GM19455 (cell line): ENCODE measurements around the gene METTL24.
"Not testable (repeated sequence)": the region's sequence is repeated elsewhere in the genome, so short reads cannot be mapped to it uniquely, and the experiment has no call there.

Experiments
- ATAC-seq: cut with Tn5 transposase; IDR thresholded peaks from one replicate; pipeline ENCODE4 v1.9.1; 2021; ENCODE audit not compliant: unreplicated experiment

Gene METTL24

DNA sequence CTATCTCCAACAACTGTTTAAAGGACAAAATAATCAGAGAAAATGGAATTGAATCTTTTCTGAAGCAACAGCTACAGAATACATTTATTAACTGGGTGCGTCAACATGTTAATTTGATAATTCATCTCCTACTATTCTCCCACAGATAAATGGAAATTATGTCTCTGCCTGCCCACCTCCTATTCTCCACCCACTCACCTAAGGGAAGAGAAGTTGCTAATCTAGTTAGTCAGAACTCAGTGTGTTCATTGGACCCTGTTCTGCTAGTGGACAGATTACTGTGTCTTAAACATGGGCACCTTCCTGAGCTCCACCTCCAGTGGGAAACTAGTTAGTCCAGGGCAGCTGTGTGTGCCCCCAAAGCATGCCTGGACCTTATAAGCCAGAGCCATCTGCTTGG is 41.0 kb downstream of the METTL24 start:
- ATAC-seq = no peak

DNA sequence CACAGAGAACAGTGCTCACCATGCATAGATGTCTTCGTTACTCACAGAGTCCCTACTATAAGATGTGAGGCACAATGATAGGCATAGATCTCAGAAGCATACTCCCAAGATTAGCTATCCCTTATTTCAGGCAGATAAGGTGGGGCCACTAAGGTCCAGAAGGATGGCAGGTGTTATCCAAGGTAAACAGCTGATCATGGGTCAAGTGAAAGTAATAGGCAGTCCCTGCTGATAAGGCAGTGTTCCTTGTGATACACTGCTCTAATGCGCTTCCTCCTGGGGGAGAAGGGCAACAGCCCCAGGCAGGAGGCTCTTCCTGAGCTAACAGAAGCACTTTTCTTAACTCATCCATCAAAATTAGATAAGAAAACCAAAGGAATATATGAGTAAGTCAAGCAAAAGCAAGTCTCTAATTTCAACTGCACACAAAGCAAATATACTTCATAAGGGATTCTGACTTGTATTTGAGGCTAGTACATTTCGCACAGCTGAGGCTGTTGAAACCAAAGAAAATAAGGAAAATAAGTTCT is 42.2 kb downstream of the METTL24 start:
- no peak for ATAC-seq

DNA sequence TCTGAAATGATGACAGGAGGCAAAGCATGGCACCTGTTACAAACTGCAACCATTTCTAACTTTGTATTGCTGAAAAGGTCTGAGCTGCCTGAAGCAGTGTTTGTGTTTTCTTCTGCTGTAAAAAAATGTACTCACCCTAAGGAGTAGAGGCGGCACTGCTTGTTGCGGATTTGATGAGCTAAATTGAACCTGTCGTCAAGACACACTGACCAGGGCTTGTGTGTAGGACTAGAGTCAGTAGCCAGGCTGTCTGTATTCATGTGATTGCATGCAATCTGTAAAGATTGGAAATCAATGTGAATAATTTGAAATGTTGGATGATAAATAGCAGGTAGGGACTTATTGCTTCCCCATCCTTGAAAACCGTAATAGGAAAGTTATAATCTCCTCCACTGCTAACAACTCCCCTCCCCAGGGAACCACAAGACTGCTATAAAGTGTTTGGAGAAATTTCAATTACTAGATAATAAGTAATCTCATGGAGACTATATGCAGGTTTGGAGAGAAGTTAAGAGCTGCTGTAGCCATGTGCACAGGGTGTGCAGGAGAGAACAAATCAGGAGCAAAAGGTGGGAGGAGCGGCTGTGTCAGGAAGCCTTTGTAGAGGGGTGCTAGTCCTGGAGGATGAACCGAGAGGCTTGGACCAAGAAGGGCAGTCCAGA is 42.8 kb downstream of the METTL24 start:
- ATAC-seq = no peak

DNA sequence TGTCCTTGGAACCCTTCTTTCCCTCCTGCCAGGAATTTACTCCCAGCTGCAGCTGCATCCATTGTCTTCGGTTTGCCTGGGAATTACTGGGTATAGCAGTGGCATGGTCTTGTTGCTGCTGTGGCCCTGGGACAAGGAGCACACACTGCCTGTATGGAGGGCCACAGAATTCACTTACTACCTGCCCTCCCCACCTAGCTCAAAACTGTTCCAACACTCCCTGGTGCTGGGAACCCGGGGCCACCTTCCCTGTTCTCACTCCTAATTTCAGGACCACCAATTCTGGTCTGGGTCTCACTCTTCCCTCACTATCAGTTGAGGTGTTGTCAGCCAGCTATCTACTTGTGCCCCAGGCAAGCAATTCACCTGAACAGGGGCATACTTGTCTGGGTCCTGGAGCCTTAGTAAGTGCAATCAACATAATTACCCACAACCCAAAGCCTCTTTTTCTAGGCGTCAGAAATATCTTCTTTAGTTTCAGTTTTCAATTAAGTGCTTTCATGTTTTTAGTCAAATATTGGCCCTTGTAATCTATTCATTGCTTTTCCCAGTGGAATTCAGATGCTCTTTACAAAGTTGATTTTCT is 47.2 kb downstream of the METTL24 start:
- no peak for ATAC-seq

DNA sequence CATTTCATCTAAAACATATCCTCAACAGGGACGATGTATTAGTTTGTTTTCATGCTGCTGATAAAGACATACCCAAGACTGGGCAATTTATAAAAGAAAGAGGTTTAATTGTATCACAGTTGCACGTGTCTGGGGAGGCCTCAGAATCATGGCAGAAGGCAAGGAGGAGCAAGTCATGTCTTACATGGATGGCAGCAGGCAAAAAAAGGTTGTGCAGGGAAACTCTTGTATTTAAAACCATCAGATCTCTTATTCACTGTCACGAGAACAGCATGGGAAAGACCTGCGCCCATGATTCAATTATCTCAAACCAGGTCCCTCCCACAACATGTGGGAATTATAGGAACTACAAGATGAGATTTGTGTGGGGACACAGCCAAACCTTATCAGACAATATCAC is 48.7 kb downstream of the METTL24 start:
- ATAC-seq = not testable (repeated sequence)

DNA sequence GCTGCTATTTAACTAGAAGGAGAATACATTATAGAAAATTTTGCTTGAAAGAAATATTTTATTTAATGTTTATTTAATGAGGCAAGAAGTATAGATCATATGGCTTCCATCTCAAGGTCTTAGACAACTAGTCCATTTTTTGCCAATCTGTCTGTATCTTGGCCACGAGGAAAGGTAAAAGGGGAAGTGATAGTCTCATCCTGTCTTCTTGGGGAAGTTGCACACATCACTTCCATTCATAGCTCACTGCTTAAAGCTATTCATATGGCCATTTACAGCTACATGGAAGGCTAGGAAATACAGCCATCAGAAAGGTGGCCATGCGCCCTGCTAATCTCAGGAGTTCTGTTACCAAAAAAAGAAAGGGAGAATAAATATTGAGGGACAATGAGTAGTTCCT is 50.8 kb downstream of the METTL24 start:
- ATAC-seq = no peak

DNA sequence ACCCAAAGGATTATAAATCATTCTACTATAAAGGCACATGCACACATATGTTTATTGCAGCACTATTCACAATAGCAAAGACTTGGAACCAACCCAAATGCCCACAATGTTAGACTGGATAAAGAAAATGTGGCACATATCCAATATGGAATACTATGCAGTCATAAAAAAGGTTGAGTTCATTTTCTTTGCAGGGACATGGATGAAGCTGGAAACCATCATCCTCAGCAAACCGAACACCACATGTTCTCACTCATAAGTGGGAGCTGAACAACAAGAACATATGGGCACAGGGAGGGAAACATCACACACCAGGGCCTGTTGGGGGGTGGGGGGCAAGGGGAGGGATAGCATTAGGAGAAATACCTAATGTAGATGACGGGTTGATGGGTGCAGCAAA is 52.3 kb downstream of the METTL24 start:
- not testable (repeated sequence) for ATAC-seq

DNA sequence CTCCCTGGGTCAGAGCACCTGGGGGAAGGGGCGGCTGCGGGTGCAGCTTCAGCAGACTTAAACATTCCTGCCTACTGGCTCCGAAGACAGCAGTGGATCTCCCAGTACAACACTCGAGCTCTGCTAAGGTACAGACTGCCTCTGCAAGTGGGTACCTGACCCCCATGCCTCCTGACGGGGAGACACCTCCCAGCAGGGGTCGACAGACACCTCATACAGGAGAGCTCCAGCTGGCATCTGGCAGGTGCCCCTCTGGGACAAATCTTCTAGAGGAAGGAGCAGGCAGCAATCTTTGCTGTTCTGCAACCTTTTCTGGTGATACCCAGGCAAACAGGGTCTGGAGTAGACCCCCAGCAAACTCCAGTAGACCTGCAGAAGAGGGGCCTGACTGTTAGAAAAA is 54.5 kb downstream of the METTL24 start:
- not testable (repeated sequence) for ATAC-seq

DNA sequence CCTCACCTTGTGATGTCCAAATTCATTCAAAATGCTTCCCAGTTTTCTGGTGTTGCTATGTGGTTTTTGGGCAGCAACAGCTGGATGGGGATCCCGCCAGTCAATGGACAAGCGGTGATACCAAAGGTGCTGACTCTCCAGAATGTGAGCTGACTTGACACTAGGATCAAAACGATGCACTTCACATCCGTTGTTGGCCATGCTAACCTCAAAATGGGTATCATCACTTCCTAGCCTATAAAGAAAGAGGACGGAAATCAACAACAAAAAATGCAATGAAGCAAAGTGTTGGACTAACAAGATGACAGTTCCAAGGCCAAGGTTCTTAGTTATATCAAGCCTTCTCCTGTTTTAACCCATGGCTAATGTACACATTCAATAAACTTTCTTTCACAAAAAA is 59.2 kb downstream of the METTL24 start:
- ATAC-seq = no peak

DNA sequence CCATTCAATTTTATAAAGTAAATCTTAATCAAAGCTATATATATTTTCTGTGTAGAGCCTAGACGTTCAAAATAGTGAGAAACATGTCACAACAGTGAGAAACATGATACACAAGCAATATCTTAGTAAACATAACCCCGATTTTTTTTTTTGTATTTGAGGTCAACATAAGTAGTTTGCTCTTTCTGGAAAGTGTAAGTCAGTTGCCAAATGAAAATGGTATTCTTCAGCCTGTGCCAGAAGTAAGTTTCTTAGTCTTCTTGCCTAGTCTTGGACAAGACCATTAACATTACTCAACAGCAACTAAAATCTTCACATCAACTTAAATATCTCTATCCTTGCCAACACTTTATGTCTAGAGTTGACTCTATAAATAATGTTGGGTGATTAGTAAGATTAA is 59.7 kb downstream of the METTL24 start:
- ATAC-seq = no peak

DNA sequence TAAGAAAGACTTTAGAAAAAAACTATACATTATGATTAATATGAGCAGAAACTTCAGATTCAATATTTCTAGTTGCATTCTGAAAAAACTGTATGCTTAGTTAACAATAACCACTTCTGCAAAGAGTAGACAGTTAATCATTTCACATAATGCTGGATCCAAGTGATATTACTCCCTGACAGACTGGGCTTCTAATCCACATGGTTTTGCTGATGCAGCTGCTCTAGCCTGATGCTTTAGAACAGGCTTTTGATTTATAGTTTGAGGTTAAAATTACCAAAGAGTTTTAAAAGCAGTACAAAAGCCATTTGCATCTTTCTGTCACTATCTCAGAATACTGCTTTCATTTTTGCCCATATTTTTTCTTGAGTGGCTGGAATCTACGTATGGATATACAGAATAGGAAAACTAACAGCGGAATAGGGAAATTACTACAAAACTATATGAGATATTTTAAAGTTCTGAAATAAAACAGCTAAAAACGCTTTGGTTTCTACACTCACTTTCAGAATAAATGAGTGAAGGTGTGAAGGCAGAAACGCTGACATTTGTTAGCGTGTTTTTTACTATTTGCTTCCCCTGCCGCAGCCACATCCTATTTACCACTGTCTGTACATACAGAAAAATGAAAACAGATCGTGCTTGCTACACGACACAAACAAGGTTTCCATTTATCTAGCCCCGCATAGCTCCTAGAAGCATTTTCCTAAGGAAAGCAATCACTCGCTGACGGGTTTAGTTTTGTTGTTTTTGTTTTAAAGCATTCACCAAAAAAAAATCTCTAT is 61.7 kb downstream of the METTL24 start:
- no peak for ATAC-seq

DNA sequence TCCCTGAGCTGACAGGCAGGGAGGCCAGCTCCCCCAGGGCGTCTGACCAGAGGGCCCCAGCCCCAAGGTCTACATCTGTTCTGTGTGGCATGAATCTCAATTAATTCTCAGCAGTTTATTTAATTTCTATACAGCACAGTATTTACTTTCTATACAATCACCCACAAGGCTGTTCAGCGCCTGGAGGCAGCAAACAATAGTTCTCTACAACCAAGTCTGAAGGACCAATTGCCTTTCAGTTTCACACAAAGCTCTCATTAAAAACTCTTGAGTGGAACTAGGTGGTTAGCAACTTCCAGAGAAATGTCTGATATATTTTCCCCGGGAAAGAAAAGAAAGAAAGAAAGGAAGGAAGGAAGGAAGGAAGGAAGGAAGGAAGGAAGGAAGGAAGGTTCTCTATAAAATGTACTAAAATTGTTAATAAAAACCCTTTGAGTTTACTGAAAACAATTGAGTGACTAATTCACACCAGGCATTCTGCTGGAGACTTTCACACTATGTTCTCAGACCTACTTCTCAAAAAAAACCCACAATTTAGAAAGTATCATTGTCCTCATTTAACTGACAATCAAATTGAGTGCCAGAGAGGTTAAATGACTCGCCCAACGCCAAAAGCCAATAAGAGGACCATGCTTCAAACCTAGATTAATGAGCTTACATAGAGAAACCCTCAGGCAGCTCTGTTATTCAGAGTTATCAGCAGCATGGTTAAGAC is 62.5 kb downstream of the METTL24 start:
- no peak for ATAC-seq

DNA sequence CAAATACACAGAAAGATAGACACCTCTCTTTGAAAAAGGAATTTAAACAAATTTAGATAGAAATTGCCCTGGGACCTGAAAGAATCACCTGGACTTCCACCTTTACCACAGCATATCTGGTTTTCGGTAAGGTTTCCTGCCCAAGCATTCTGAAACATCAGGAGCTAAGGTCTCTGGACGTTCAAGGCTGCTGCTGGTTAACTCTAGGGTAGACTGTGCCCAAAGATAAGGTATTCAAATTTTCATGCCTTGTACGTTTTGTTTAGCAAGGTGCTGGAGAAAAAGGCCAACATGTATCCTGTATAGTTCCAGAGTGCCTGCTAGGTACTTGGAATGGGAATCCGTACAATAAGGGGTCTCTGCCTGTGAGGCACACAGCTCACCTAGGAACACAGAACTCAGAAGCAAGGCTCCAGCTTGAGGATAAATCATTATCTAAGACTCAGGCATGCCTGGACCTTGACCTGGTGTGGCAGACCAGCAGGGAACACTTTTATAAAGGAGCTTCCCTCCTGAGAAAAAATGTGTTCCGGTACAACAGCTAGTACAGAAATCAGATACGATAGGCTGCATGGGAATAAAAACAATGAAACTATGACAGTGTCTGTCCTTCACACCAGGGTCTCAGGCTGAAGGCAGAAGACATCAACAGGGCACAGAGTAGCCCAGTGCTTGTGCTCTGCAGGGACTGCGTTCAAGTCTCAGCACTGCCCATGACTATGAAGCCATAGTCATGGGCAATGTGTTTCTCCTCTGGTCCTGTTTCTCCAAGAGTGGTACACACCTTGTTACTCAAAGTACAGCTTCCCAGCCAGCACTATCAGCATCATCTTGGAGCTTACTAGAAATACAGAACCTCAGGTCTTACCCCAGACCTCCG is 70.4 kb downstream of the METTL24 start:
- no peak for ATAC-seq

DNA sequence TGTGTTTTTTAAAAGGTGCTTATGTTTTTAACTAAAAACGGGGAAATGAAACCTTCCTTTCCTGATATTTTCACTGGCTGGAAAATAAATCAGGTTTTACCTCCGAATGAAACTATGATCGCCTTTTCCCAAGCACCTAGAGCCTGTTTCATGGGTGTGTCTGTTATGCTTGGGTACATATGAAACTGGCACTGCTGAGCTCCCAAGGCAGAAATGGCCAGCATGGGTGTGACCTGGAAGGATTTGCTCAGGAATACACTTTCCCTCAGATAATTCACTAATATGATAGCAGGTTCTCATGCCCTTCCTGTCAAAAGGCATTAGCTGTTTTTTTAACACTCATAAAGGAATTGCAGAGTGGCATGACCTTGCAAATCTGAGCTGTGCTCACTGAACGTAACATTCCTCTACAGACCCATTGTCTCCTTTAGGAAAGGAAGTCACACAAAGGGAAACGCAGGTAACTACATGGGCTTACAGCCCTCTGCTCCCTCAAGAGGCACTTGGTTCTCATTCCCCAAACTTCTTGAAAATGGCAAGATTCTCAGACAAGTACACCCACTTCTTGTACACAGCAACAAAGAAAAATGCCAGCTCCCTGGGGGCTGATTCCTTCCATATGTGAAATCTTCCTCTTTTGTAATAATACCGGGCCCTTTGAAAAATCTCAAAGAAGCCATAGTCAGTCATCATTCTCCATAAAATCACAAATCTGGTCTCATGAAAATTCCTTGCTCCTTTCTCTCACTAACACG is 72.7 kb downstream of the METTL24 start:
- ATAC-seq = no peak

DNA sequence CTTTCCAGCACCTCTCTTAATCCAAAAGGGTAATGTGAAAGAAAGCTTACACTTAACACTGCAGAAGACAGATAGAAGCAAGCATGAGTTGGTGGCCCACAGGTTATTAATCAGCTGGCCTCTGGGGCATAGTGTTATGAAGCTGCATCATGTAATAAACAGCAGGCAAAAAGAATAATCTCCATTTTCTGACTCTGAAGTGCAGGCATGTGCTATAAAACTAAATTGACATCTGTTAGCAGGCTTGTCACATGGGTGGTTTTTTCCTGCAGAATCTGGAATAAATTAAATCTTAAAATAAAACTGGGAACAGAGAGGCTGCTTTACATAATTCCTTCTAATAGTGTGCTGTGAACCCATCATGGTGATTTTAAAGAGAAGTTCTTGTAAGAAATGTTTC is 73.3 kb downstream of the METTL24 start:
- ATAC-seq = no peak

DNA sequence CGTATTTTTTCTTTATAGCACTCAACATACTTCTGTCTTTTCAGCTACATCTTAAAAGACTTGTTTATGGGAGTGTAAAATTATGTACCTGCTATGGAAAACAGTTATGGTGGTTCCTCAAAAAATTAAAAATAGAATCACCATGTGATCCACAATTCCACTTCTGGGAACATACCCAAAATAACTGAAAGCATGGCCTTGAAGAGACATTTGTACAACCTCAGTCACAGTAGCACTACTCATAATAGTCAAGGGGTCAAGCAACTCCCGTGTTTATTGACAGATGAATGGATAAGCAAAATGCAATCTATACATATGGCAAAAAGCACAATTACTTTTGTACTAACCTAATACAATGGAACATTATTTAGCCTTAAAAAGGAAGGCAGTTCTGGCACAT is 74.5 kb downstream of the METTL24 start:
- ATAC-seq = no peak

DNA sequence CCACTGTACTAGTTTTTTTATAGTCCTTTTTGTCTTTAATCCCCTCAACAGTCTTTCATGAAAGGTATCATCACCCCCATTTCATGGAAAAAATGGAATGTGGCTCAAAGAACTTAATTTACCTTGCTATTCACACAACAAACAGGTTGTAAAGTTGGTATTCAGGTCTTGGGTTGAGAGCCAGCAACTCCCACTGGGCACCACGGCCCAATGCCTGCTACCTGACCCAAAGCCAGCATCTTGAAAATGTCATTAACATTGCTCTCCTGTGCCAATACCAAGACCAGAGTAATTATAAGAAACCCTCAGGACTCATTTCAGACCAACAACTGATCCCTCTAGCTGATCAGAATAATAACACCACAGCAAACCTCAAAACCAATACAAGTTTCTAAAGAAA is 75.7 kb downstream of the METTL24 start:
- ATAC-seq = no peak

DNA sequence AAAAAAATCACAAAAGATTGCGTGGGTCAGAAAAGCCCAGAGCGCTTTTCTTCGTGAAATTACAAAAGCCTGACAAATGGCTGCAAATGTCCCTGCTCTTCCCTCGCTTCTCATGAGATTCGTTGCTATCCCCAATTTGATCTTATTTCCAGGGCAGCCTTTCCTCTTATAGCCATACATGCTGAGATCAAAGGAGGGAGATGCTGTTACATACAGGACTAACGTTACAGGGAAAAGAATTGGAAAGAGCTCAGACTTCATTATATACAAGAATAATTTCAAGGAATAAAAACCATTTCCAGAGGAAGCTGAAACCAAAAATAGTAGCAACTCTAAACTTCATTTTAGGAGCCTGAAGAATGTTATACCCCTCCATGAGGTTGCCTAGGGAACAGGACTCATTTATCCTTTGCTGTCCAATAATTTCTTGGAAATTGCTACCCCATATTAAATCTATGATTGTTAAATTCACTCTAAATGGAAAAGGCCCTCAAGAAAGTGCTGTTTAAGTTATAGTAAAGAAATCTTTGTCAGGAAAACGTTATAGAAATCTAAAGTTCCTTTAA is 81.0 kb downstream of the METTL24 start:
- ATAC-seq = no peak

DNA sequence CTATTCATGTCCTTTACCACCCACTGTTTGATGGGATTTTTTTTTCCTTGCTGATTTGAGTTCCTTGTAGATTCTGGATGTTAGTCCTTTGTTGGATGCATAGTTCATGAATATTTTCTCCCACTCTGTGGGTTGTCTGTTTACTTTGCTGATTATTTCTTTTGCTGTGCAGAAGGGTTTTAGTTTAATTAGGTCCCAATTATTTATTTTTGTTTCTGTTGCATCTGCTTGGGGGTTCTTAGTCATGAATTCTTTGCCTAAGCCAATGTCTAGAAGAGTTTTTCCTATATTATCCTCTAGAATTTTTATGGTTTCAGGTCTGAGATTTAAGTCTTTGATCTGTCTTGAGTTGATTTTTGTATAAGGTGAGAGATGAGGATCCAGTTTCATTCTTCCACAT is 85.4 kb downstream of the METTL24 start:
- not testable (repeated sequence) for ATAC-seq

DNA sequence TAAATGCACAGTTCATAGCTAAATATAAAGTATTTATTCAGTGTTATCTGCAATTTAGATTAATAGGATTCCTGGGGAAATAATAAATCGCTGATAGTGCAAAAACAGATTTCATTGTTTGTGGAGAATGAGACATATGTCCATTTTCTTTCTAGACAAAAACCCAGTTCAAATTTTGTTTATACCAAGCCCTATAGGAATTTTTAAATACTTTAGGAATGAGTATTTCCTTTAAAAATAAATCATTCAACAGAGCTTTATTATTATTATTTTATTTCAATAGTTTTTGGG is 86.5 kb downstream of the METTL24 start:
- ATAC-seq = no peak
